H9 (cell line): ENCODE results near the gene TMEM9. TPM values are rescaled to one million over a fixed set of nuclear protein-coding genes. Genes with fewer than 3 reads are reported as not detected.

Source experiments
- DNase-seq: peaks from one replicate; pipeline ENCODE4 v3.0.0-alpha.2; 2017
- H2AFZ ChIP-seq: one replicate; pipeline ENCODE4 v1.6.1; 2013; ENCODE audit warnings: mild to moderate bottlenecking, low read length, control low read depth, moderate library complexity
- H2AK5ac ChIP-seq: 2 replicates; pipeline ENCODE4 v1.6.1; 2013; ENCODE audit warnings: low read length, control low read depth, mixed read lengths; ENCODE audit not compliant: insufficient read length
- H2BK120ac ChIP-seq: one replicate; pipeline ENCODE4 v1.6.1; 2013; ENCODE audit warnings: low read depth, mild to moderate bottlenecking, low read length, control low read depth, inconsistent platforms; ENCODE audit not compliant: poor library complexity, severe bottlenecking
- H2BK12ac ChIP-seq: 2 replicates; pipeline ENCODE4 v1.6.1; 2013; ENCODE audit warnings: low read length, control low read depth, mixed read lengths, low read depth; ENCODE audit not compliant: insufficient read length
- H2BK15ac ChIP-seq: 2 replicates; pipeline ENCODE4 v1.6.1; 2013; ENCODE audit warnings: low read depth, low read length, control low read depth
- H2BK20ac ChIP-seq: one replicate; pipeline ENCODE4 v1.6.1; 2013; ENCODE audit warnings: low read depth, mild to moderate bottlenecking, low read length, control low read depth, inconsistent platforms; ENCODE audit not compliant: poor library complexity, severe bottlenecking
- H2BK5ac ChIP-seq: 2 replicates; pipeline ENCODE4 v1.6.1; 2013; ENCODE audit warnings: low read length, control low read depth, mixed read lengths; ENCODE audit not compliant: insufficient read length
- H3K14ac ChIP-seq: 2 replicates; pipeline ENCODE4 v1.6.1; 2013; ENCODE audit warnings: low read length, control low read depth; ENCODE audit not compliant: insufficient read depth
- H3K18ac ChIP-seq: 2 replicates; pipeline ENCODE4 v1.6.1; 2013; ENCODE audit warnings: low read depth, mild to moderate bottlenecking, mixed read lengths, low read length, control low read depth; ENCODE audit not compliant: insufficient read length
- H3K23ac ChIP-seq: 2 replicates; pipeline ENCODE4 v1.6.1; 2013; ENCODE audit warnings: low read length, control low read depth, mixed read lengths, low read depth; ENCODE audit not compliant: insufficient read length
- H3K23me2 ChIP-seq: 2 replicates; pipeline ENCODE4 v1.6.1; 2013; ENCODE audit warnings: low read depth, mild to moderate bottlenecking, mixed read lengths, low read length, control low read depth; ENCODE audit not compliant: insufficient read length, poor library complexity, severe bottlenecking
- H3K27ac ChIP-seq: 2 replicates; pipeline ENCODE4 v1.5.1; 2013; ENCODE audit warnings: low read length, control low read depth, mixed read lengths, low read depth; ENCODE audit not compliant: insufficient read length
- H3K27me3 ChIP-seq: 2 replicates; pipeline ENCODE4 v1.6.1; 2013; ENCODE audit warnings: low read length, control low read depth, inconsistent platforms; ENCODE audit not compliant: insufficient read depth
- H3K4ac ChIP-seq: 2 replicates; pipeline ENCODE4 v1.6.1; 2013; ENCODE audit warnings: low read depth, mild to moderate bottlenecking, control low read depth, inconsistent platforms, low read length, moderate library complexity
- H3K4me1 ChIP-seq: 2 replicates; pipeline ENCODE4 v1.6.1; 2013; ENCODE audit warnings: low read length, control low read depth, inconsistent platforms; ENCODE audit not compliant: insufficient read depth
- H3K4me2 ChIP-seq: 2 replicates; pipeline ENCODE4 v1.6.1; 2013; ENCODE audit warnings: low read length, control low read depth, mixed read lengths; ENCODE audit not compliant: insufficient read length, insufficient read depth
- H3K56ac ChIP-seq: 2 replicates; pipeline ENCODE4 v1.6.1; 2013; ENCODE audit warnings: low read depth, mild to moderate bottlenecking, mixed read lengths, low read length, control low read depth; ENCODE audit not compliant: insufficient read length
- H3K79me1 ChIP-seq: 2 replicates; pipeline ENCODE4 v1.6.1; 2013; ENCODE audit warnings: low read depth, mild to moderate bottlenecking, moderate library complexity, low read length, control low read depth, inconsistent platforms; ENCODE audit not compliant: insufficient read depth, poor library complexity, severe bottlenecking
- H3K79me2 ChIP-seq: 2 replicates; pipeline ENCODE4 v1.6.1; 2013; ENCODE audit warnings: low read length, control low read depth, inconsistent platforms; ENCODE audit not compliant: insufficient read depth
- H3K9ac ChIP-seq: 2 replicates; pipeline ENCODE4 v1.6.1; 2013; ENCODE audit warnings: low read length, control low read depth, mixed read lengths; ENCODE audit not compliant: insufficient read length; ENCODE audit errors: extremely low read depth
- H3K9me3 ChIP-seq: one replicate; pipeline ENCODE4 v1.6.1; 2013; ENCODE audit warnings: low read depth, low read length, inconsistent platforms; ENCODE audit not compliant: control insufficient read depth
- H3T11ph ChIP-seq: one replicate; pipeline ENCODE4 v1.6.1; 2013; ENCODE audit warnings: mild to moderate bottlenecking, low read length, control low read depth, inconsistent platforms
- H4K20me1 ChIP-seq: one replicate; pipeline ENCODE4 v1.6.1; 2013; ENCODE audit not compliant: control insufficient read depth, insufficient read length, insufficient read depth
- H4K5ac ChIP-seq: 2 replicates; pipeline ENCODE4 v1.6.1; 2013; ENCODE audit warnings: low read depth, mild to moderate bottlenecking, mixed read lengths, low read length, control low read depth; ENCODE audit not compliant: insufficient read length
- H4K8ac ChIP-seq: replicated peaks from 2 replicates; pipeline ENCODE4 v1.6.1; 2013; ENCODE audit warnings: low read length, control low read depth, mixed read lengths, low read depth; ENCODE audit not compliant: insufficient read length
- H4K91ac ChIP-seq: 2 replicates; pipeline ENCODE4 v1.6.1; 2013; ENCODE audit warnings: low read depth, mild to moderate bottlenecking, moderate library complexity, mixed read lengths, low read length, control low read depth; ENCODE audit not compliant: insufficient read length
- H3K27ac Mint-ChIP-seq, 3 experiments: 2 replicates in 2 of 3; 3 replicates in 1 of 3; pipeline ENCODE4 v1.8.0; 2020 to 2021; ENCODE audit warnings: mixed read lengths in 3 of 3, mild to moderate bottlenecking in 1 of 3, moderate library complexity in 1 of 3
- H3K27me3 Mint-ChIP-seq: 2 replicates; pipeline ENCODE4 v1.8.0; 2021; ENCODE audit warnings: low read depth, mild to moderate bottlenecking, moderate library complexity, mixed read lengths
- H3K36me3 Mint-ChIP-seq, 3 experiments: 2 replicates in 2 of 3; 3 replicates in 1 of 3; pipeline ENCODE4 v1.8.0; 2020 to 2021; ENCODE audit warnings: low read depth in 3 of 3, mixed read lengths in 3 of 3; ENCODE audit not compliant: insufficient read depth in 1 of 3
- H3K4me1 Mint-ChIP-seq, 2 experiments: 2 replicates each; pipeline ENCODE4 v1.8.0; 2020; ENCODE audit warnings: mixed read lengths in 2 of 2
- H3K4me3 Mint-ChIP-seq, 2 experiments: 2 replicates in 1 of 2; 3 replicates in 1 of 2; pipeline ENCODE4 v1.8.0; 2020 to 2021; ENCODE audit warnings: mild to moderate bottlenecking in 2 of 2, mixed read lengths in 2 of 2, moderate library complexity in 1 of 2
- H3K9me3 Mint-ChIP-seq, 2 experiments: 2 replicates in 1 of 2; 3 replicates in 1 of 2; pipeline ENCODE4 v1.8.0; 2020; ENCODE audit warnings: mild to moderate bottlenecking in 2 of 2, mixed read lengths in 2 of 2, moderate library complexity in 1 of 2
- WGBS: extraction: QIAGEN DNeasy Blood & Tissue Kit; methylation state at CpG from one replicate; pipeline ENCODE4 v1.1.7; 2013; ENCODE audit warnings: missing lambda C conversion rate, low lambda C conversion rate, mixed read lengths; ENCODE audit not compliant: insufficient read length; ENCODE audit errors: extremely low coverage; 5-methylcytosine and 5-hydroxymethylcytosine counted together
- total RNA-seq: library from RNA; stranded (reverse); gene quantifications from 2 replicates; pipeline ENCODE4 v1.2.1, GENCODE V29; 2021
- TF ChIP-seq, protein P1 (sequence below): fragments of 200-600 bp; sonication (generic); conservative IDR thresholded peaks from 3 replicates; pipeline ENCODE4 v1.8.0; 2021; ENCODE audit warnings: antibody characterized with exemption, mild to moderate bottlenecking

Gene TMEM9
- total RNA-seq, 1 experiment from 2014 or later: 93.4 TPM

DNA sequence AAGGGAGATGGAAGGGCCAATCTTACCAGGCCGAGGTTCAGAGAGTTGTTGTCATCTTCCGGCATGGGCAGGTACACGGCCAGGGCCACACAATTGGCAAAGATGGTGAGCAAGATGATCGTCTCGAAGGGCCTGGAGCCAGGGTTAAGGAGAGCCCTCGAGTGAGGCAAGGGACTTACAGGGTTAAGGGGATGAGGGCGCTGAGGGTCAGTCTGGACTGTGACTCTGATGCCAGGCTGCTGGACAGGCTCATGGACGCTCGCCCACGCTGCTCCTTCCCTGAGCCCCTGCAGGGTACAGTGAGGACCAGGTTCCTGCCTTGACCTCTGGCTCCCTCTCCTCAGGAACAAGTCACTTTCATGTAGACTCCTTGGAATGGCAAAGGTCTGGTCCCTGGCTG lies 44.1 kb downstream of the TMEM9 start:
- Histone ChIP-seq H4K8ac (no peak overlapping the region), H3K4me1 (no peaks in the 10 kb centered on the region; the same call in 1 of the 2 replicates), H3T11ph (no peak overlapping the region), H2BK20ac (no peak overlapping the region), H3K27me3 (peaks cover 2% of the 10 kb centered on the region; the same call in 1 of the 2 replicates), H3K79me2 (no peaks in the 10 kb centered on the region), H3K9me3 (no peaks in the 10 kb centered on the region), H4K91ac (no peak overlapping the region), H2BK12ac (no peak overlapping the region), H3K18ac (no peak overlapping the region), H4K20me1 (no peaks in the 10 kb centered on the region), H4K5ac (no peak overlapping the region), H2BK120ac (no peak overlapping the region), H3K4ac (no peak overlapping the region), H2AFZ (no peak overlapping the region), H3K23ac (no peak overlapping the region), H2BK5ac (no peak overlapping the region), H3K9ac (no peak overlapping the region), H3K79me1 (no peaks in the 10 kb centered on the region), H3K23me2 (peaks cover 10% of the 10 kb centered on the region), H3K14ac (no peak overlapping the region; the same call in 1 of the 2 replicates), H3K4me2 (no peak overlapping the region), H3K27ac (no peak overlapping the region), H3K56ac (no peak overlapping the region), H2BK15ac (no peak overlapping the region), H2AK5ac (no peak overlapping the region)
- Mint-ChIP-seq H3K36me3 (no peaks in the 10 kb centered on the region), H3K27ac (no peak overlapping the region; a peak in 1 of 7 replicates), H3K4me1 (peaks cover 14 to 28% of the 10 kb centered on the region in 2 experiments), H3K4me3 (no peak overlapping the region), H3K9me3 (no peaks in the 10 kb centered on the region), H3K27me3 (peaks cover 27% of the 10 kb centered on the region)
- WGBS: no CpG with 5 or more reads among the region's 10 CpGs
- TF ChIP-seq, protein P1, sequence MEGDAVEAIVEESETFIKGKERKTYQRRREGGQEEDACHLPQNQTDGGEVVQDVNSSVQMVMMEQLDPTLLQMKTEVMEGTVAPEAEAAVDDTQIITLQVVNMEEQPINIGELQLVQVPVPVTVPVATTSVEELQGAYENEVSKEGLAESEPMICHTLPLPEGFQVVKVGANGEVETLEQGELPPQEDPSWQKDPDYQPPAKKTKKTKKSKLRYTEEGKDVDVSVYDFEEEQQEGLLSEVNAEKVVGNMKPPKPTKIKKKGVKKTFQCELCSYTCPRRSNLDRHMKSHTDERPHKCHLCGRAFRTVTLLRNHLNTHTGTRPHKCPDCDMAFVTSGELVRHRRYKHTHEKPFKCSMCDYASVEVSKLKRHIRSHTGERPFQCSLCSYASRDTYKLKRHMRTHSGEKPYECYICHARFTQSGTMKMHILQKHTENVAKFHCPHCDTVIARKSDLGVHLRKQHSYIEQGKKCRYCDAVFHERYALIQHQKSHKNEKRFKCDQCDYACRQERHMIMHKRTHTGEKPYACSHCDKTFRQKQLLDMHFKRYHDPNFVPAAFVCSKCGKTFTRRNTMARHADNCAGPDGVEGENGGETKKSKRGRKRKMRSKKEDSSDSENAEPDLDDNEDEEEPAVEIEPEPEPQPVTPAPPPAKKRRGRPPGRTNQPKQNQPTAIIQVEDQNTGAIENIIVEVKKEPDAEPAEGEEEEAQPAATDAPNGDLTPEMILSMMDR: no peak
- no peak for DNase-seq
